Sigmoid colon (tissue), 4 donors: ENCODE results near the gene IQCM.

Experiments used
- CTCF ChIP-seq, 4 experiments: fragments of 450-650 bp in 3 of 4; fragments of 200-600 bp in 1 of 4; IDR thresholded peaks; one replicate each; pipeline ENCODE4 v1.5.1; 2016 to 2019; ENCODE audit warnings: antibody characterized with exemption in 4 of 4, mild to moderate bottlenecking in 3 of 4, moderate library complexity in 2 of 4
- EP300 ChIP-seq, 4 donors: sonication (generic); formaldehyde crosslinking; IDR thresholded peaks; one replicate each; pipeline ENCODE4 v1.6.1; 2017; ENCODE audit warnings: antibody characterized with exemption in 4 of 4
- POLR2A ChIP-seq, 2 donors: fragments of 450-650 bp; IDR thresholded peaks; one replicate each; pipeline ENCODE4 v1.6.1; 2016; ENCODE audit warnings: antibody characterized with exemption in 2 of 2, mild to moderate bottlenecking in 2 of 2, moderate library complexity in 2 of 2
- POLR2AphosphoS5 ChIP-seq, 4 donors: sonication (generic); formaldehyde crosslinking; IDR thresholded peaks; one replicate each; pipeline ENCODE4 v1.6.1; 2017; ENCODE audit warnings: antibody characterized with exemption in 4 of 4

- TF ChIP-seq POLR2AphosphoS5 (IDR thresholded peaks at IDR 0.05) (no peak), CTCF (IDR thresholded peaks at IDR 0.05) (no peak), POLR2A (IDR thresholded peaks at IDR 0.05) (no peak), EP300 (IDR thresholded peaks at IDR 0.05) (no peak)
These were observed 494.2 kb downstream of the IQCM start for GRCh38 chr4:149321438-149321837.
